Measurements from ENCODE around the gene SPAG9.

Gene SPAG9, protein sequence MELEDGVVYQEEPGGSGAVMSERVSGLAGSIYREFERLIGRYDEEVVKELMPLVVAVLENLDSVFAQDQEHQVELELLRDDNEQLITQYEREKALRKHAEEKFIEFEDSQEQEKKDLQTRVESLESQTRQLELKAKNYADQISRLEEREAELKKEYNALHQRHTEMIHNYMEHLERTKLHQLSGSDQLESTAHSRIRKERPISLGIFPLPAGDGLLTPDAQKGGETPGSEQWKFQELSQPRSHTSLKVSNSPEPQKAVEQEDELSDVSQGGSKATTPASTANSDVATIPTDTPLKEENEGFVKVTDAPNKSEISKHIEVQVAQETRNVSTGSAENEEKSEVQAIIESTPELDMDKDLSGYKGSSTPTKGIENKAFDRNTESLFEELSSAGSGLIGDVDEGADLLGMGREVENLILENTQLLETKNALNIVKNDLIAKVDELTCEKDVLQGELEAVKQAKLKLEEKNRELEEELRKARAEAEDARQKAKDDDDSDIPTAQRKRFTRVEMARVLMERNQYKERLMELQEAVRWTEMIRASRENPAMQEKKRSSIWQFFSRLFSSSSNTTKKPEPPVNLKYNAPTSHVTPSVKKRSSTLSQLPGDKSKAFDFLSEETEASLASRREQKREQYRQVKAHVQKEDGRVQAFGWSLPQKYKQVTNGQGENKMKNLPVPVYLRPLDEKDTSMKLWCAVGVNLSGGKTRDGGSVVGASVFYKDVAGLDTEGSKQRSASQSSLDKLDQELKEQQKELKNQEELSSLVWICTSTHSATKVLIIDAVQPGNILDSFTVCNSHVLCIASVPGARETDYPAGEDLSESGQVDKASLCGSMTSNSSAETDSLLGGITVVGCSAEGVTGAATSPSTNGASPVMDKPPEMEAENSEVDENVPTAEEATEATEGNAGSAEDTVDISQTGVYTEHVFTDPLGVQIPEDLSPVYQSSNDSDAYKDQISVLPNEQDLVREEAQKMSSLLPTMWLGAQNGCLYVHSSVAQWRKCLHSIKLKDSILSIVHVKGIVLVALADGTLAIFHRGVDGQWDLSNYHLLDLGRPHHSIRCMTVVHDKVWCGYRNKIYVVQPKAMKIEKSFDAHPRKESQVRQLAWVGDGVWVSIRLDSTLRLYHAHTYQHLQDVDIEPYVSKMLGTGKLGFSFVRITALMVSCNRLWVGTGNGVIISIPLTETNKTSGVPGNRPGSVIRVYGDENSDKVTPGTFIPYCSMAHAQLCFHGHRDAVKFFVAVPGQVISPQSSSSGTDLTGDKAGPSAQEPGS (N-terminal part only)

DNA sequence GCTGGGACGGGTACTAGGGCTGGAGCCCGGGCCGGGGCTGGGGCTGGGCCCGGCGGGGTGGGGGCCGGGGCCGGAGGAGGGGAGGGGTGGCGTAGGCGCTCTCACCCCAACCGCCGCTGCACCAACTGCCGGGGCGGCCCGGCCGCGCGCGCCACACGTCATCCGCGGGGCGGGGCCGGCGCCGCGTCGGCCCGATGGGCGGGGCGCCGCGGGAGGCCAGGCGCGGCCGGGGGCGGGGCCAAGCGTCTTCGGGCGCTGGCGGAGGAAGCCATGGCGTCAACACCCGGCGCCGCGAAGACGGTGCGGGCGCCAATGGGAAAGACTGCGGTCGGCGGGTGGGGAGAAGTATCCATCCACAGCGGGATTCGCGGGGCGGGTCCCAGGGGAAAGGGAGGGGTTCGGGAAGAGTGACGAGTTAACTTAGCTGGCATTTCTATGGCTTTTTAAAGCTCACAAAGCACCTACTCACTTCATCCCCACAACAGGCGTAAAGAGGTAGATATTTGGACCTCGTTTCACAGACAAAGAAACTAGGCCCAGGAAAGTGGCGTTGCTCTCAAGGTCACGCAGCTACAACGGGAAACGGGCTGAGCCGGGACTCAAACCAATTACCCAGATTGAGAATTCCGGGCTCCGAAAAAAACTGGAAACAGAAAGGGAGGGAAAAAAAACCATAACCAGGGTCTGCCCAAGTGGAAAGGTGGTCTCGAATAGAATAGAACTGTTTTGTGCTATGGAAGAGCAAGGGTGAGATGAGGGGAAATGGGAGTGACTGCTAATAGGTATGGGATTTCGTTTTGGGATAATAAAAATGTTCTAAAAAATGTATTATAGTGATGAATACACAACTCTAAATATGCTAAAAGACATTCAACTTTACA, at the start of gene SPAG9:
Gene SPAG9, minus strand, starts transcription at position 130 of the 881 bp plus-strand sequence. CDS start 212 bp downstream, outside the sequence.
- DNase-seq (ENCODE audit: low read depth in 2 of 2, low spot score in 1 of 2): peak; percentile 71 to 72

DNA sequence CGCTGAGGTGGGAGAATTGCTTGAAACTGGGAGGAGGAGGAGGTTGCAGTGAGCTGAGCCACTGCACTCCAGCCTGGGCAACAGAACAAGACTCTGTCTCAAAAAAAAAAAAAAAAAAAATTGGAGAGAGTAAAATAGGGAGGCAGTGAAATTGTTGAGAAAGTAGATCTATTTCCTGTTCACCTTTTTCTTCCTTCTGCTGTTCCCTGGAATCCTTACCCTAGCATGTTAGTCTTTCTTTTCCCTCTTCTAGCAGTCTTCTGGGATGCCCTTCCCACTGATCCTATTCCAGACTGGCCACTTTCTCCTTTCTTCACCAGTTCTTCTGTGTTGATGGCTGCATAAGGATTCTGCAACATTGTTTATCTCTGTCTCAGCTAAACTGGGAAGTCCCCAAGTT, 48.7 kb upstream of the SPAG9 start:
- DNase-seq (ENCODE audit: low read depth in 2 of 2, low spot score in 1 of 2): no peak

DNA sequence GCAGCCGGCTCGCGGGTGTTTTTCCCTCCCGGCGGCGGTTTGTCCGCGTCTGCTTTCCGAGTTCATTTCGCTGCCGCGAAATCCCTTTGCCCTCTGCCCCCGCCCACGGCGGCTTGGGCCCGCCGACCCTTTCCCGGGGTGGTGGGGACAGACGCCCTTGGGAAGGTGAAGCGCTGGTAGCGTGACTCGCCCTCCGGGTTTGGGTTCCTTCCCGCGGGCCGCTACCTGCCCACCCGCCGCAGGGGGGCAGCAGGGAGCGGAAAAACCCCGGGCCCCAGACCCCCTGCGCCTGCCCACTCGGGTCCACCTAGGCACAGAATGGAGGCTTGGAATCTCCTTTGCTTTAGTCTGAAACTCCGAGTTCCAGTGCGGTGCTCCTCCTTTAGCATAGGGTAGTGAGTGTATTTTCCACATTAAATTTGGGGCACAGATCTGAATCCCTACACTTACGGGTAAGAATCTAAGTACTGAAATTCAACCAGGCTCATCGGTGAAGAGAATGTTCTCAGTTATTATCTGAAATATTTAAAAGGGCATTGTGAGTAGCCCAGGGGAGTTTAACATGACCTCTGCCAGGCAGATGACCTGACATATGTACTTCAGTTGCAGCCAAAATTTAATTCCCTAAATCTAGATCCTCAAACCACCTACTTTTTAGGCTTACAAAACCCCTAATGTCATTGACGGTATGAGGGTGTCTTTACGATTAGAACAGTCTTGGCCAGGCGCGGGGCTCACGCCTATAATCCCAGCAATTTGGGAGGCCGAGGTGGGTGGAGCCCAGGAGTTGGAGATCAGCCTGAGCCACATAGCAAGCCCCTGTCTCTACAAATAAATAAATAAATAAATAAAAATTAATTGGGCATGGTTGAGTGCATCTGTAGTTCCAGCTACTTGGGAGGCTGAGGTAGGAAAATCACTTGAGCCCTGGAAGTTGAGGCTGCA, 46.6 kb upstream of the SPAG9 start:
- peak; percentile 18 to 30 for DNase-seq (ENCODE audit: low read depth in 2 of 2, low spot score in 1 of 2)

DNA sequence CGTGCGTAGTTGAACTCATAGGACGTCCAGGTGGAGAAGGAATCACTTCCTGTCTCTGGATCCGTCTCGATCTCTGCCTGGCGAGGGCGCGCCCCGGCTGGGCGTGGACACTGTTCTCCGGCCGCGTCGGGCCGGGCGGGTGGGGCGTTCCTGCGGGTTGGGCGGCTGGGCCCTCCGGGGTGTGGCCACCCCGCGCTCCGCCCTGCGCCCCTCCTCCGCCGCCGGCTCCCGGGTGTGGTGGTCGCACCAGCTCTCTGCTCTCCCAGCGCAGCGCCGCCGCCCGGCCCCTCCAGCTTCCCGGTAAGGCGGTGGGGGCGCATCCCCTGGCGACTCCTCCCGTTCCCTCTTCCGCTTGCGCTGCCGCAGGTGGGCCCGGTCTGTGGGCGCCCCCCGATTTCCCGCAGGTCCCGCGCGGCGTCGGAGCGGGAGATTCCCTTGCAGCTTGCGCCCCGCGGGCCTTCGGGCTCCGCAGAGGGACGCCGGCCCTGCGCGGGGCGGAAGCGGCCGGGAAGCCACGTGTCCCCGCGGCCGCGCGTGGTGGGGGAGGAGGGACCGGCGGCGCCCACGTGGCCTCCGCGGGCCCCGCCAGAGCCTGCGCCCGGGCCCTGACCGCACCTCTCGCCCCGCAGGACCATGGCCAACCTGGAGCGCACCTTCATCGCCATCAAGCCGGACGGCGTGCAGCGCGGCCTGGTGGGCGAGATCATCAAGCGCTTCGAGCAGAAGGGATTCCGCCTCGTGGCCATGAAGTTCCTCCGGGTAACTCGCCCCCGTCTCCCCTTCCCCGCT, 45.7 kb upstream of the SPAG9 start, which contains the start of gene NME2:
Gene NME2, plus strand, starts transcription at position 214 of the 789 bp plus-strand sequence. Its CDS starts 420 bp downstream, at position 634.
- DNase-seq (ENCODE audit: low read depth in 2 of 2, low spot score in 1 of 2): peak; percentile 26 to 32

DNA sequence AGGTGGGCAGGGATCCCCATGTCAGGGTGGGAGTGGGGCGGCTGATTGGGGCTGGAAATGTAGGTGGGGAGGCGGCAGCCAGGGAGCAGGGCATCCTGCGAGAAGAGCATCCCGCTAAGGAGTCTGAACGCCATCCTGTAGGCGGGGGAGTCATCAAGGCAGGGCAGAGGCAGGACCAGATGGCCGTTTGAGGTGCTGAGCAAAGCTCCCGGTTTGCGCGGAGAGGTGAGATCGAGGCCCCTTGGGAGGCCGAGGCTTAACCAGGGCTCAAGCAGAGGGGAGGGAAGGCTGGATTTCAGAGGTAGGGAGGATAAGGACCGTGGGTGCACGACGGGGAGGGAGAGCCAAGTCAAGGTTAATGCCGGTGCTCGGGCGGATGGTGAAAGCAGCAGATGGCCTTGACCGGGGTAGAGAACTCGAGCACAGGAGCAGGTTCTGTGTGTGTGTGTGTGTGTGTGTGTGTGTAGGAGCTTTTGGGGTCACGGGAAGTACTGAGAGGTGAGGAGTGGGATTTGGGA, 45.1 kb upstream of the SPAG9 start:
- DNase-seq (ENCODE audit: low read depth in 2 of 2, low spot score in 1 of 2): no peak

DNA sequence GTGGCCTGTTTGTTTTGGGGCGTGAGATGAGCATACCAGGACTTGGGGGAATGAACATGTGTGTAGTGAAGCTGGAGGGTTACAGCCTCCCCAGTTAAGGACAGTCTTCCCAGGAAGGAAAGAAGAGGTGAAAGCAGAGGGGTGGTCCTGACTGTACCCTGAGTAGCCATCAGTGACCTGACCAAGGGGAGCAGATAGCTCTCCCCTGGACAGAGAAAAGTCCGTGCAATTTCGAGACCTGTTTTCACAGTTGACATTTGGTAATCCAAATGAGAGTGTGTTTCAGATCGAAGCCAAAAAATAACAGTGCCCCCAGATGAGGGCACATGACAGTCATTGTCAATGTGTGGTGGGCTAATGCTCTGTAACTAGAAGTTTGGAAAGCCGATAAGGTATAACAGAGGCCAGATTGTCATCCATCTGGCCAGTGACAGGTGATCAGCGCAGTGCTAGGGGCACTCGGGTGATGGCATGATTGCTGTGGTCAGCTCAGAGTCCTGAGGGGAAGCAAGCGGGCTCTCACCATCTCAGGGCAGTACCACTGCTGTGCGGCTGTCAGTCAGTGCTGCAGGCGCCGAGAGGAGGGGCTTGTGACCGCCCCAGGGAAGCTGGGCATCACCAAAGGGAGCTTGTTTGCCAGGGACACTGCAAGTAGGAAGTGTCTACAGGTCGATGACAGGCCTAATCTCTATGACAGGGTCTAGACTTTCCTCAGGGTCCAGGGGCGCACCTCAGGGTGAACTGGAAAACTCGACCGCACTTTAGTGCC, 44.4 kb upstream of the SPAG9 start:
- no peak for DNase-seq (ENCODE audit: low read depth in 2 of 2, low spot score in 1 of 2)

DNA sequence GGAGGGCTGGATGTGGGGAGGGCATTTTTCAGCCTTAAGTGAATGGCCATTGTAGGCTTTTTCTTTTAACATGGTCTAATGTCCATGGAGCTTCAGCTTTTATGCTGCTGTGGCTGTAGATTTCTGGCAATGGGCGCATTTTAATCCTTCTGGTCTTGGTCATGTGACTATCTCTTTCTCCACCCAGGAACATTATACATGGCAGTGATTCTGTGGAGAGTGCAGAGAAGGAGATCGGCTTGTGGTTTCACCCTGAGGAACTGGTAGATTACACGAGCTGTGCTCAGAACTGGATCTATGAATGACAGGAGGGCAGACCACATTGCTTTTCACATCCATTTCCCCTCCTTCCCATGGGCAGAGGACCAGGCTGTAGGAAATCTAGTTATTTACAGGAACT, 40.9 kb upstream of the SPAG9 start:
- no peak for DNase-seq (ENCODE audit: low read depth in 2 of 2, low spot score in 1 of 2)

DNA sequence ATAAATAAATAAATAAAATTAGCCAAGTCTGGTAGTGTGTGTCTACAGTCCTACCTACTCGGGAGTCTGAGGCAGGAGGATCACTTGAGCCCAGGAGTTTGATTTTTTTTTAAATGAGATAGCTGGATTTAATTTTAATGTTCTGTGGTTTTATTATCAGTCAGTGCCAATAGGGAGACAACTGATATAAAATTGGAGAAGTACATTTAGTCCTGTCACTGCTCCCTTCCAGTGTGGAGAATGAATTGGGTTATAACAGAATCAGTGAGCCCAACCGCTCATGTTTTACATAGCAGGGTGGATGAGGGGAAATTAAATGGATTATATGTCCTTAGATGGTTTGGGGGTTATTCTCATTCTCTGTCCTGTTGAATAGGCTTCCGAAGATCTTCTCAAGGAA, 38.9 kb upstream of the SPAG9 start:
- DNase-seq (ENCODE audit: low read depth in 2 of 2, low spot score in 1 of 2): no peak

DNA sequence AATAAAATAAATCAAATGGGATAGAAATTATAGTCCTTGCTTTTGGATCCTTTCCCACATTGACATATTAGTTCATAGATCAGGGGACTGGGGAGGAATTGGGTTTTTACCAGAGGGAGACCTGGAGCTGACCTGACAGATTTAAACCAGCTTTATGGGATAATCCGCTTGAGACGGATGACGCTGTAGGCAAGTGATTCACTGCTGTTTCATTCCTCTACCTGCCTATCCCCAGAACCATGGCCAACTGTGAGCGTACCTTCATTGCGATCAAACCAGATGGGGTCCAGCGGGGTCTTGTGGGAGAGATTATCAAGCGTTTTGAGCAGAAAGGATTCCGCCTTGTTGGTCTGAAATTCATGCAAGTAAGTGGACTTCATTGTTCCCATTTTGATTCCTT, 34.7 kb upstream of the SPAG9 start:
- DNase-seq (ENCODE audit: low read depth in 2 of 2, low spot score in 1 of 2): no peak

DNA sequence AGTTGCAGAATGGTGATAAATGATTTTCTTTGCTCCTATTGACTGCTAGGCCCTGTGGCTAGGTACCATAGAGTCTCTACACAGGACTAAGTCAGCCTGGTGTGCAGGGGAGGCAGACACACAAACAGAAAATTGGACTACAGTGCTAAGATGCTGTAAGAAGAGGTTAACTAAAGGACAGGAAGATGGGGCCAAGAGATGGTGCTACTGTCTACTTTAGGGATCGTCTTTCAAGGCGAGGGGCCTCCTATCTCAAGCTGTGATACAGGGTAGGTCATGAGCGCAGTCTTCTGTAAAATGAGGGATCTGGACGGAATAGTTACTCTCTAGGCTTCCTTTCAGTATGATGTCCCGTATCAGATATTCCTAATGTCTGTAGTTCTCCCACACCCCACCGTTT, 33.5 kb upstream of the SPAG9 start:
- no peak for DNase-seq (ENCODE audit: low read depth in 2 of 2, low spot score in 1 of 2)

DNA sequence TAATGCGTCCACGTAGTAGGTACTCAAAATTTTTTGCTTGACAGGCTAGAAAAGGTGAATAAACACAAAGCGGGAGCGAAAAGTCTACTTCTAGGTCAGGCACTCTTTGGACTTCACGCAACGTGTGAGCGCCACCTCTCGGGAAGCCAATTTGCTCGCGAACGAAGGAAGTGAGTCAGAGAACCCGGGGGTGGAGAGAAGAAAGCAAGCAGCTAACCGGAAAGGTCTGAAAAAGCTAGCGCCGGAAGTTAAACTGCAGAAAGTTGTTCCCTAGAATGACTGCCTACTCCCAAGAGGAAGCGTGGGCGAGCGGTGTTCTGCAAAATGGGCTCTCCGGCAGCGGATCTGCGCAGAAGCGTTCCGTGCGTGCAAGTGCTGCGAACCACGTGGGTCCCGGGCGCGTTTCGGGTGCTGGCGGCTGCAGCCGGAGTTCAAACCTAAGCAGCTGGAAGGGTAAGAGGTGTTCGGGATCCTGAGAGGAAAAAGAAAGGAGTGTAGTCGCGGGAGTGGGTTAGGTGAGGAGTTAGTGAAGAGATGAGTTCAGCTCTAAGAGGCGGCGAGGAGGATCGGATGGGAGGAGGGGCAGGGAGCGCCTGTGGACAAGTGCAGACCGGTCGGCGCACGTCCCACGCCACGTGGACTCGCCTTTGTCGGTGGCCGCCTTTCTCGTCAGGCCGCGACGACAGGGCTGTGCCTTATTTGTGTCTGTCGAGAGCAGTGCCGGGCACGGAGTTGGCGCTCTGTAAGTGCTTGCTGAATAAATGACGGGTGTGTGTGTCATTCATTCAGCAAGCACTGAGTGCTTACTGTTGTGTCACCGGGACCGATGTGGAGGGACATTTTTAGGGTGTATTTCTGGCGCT, 32.8 kb upstream of the SPAG9 start, which contains the start of gene NME1:
Gene NME1, plus strand, starts transcription at position 350 of the 863 bp plus-strand sequence. CDS start 2,096 bp downstream, outside the sequence.
- DNase-seq (ENCODE audit: low read depth in 2 of 2, low spot score in 1 of 2): peak; percentile 88 to 96

DNA sequence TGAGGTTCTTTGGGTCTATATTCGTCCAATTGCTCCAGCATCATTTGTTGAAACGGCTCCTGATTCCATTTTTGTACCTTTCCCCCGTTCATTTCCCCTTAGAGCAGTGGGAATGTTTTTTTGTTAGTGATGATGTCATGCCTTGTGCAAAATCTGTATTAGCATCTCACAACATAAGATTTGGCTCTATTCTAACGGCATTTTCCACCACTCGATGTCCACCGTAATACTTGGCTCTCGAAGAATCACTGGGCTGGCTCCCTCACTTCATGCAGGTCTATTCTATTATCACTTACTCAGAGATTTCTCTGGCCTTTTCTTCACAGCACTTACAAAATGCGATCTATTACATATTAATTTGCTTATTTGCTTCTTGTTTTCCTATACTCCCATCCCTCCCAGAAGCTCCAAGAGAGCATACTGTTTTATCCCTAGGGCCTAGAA, 32.1 kb upstream of the SPAG9 start:
- DNase-seq (ENCODE audit: low read depth in 2 of 2, low spot score in 1 of 2): no peak

DNA sequence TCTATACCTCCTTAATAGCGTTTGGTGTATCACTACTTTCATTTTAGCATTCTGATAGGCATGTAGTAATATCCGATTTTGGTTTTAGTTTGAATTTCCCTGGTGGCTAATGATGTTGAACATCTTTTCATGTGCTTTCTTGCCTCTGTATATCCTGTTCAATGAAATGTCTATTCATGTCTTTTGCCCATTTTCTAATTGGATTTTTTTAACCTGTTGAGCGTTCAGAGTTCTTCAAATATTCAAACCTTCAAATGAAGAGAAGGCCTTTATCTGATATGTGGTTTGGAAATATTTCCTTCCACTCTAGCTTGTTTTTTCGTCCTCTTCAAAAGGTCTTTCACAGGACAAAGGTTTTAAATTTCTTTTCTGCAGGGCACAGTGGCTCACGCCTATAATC, 30.3 kb upstream of the SPAG9 start:
- no peak for DNase-seq (ENCODE audit: low read depth in 2 of 2, low spot score in 1 of 2)

DNA sequence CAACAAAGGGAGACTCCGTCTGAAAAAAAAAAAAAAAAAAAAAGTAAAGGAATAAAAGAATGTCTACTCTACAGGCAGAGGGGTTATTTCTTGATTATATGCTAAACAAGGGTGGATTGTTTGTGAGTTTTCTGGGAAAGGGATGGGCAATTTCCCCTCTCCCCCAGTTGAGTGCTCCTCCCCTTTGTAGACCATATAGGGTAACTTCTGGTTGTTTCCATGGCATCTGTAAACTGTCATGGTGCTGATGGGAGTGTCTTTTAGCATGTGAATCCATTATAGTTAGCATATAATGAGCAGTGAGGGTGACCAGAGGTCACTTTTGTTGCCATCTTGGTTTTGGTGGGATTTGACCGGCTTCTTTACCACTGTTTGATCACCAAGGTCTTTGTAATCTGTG, 28.5 kb upstream of the SPAG9 start:
- DNase-seq (ENCODE audit: low read depth in 2 of 2, low spot score in 1 of 2): no peak

DNA sequence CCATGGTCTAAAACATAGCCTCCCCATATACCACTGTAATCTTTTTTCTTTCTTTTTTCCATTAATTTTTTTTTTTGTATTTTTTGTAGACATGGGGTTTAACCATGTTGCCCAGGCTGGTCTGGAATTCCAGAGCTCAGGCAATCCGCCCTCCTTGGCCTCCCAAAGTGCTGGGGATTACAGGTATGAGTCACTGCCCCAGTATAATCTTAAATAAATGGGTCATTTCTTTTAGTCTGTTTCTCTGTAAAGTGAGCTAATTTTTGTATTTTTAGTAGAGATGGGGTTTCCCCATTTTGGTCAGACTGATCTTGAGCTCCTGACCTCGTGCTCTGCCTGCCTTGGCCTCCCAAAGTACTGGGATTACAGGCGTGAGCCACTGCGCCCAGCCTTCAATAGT, 27.0 kb upstream of the SPAG9 start:
- no peak for DNase-seq (ENCODE audit: low read depth in 2 of 2, low spot score in 1 of 2)
